IMR-90 (cell line): ENCODE data around the gene ATP8B4. TPM values are rescaled to one million over a fixed set of nuclear protein-coding genes. Genes with fewer than 3 reads are reported as not detected.
A peak's percentile ranks its signal among the peaks of the same experiment; 100 is the strongest.

ENCODE experiments used
- ATAC-seq: fragments of 200-7000 bp; cut with Tn5 transposase; 2 replicates; pipeline ENCODE4 v1.9.1; 2020; ENCODE audit warnings: low read depth, mild to moderate bottlenecking, moderate library complexity
- BruUV-seq: library from RNA; stranded (reverse); fragments of 400-500 nt; replicated peaks from 2 replicates; lab custom pipeline; 2021; lab: Mats Ljungman, UMichigan
- CTCF ChIA-PET: fragments of 300-600 bp; formaldehyde crosslinking; extraction: SDS; loops from one replicate; lab custom pipeline; 2021; ENCODE audit warnings: antibody characterized with exemption; lab: Yijun Ruan, JAX
- POLR2A ChIA-PET: fragments of 300-600 bp; sonication (Branson Sonifier 250); formaldehyde crosslinking; loops from one replicate; lab custom pipeline; 2022; ENCODE audit warnings: antibody characterized with exemption; ENCODE audit not compliant: unreplicated experiment; lab: Charles Lee
- DNase-seq: peaks from one replicate; pipeline ENCODE4 v3.0.0; 2013
- H2AFZ ChIP-seq: replicated peaks from 2 replicates; pipeline ENCODE3; 2013; ENCODE audit warnings: low read length, mild to moderate bottlenecking; ENCODE audit not compliant: poor library complexity
- H2AK5ac ChIP-seq: 2 replicates; pipeline ENCODE4 v1.6.1; 2013; ENCODE audit warnings: low read depth, low read length, inconsistent platforms
- H2AK9ac ChIP-seq: replicated peaks from 2 replicates; pipeline ENCODE3; 2013; ENCODE audit warnings: mild to moderate bottlenecking, low read depth, low read length, moderate library complexity; ENCODE audit not compliant: poor library complexity
- H2BK120ac ChIP-seq: 2 replicates; pipeline ENCODE4 v1.6.1; 2013; ENCODE audit warnings: low read depth, low read length, inconsistent platforms
- H2BK15ac ChIP-seq: 3 replicates; pipeline ENCODE4 v1.6.1; 2013; ENCODE audit warnings: low read depth, low read length, inconsistent platforms
- H2BK20ac ChIP-seq: 2 replicates; pipeline ENCODE4 v1.6.1; 2013; ENCODE audit warnings: low read depth, mild to moderate bottlenecking, inconsistent platforms, low read length, moderate library complexity
- H2BK5ac ChIP-seq: 2 replicates; pipeline ENCODE4 v1.6.1; 2013; ENCODE audit warnings: mild to moderate bottlenecking, low read depth, low read length, inconsistent platforms; ENCODE audit not compliant: poor library complexity, severe bottlenecking
- H3K14ac ChIP-seq: replicated peaks from 2 replicates; pipeline ENCODE4 v1.6.1; 2013; ENCODE audit warnings: low read depth, low read length, inconsistent platforms
- H3K18ac ChIP-seq: 2 replicates; pipeline ENCODE4 v1.6.1; 2013; ENCODE audit warnings: low read depth, low read length, control low read depth
- H3K23ac ChIP-seq: 2 replicates; pipeline ENCODE4 v1.6.1; 2013; ENCODE audit warnings: low read depth, low read length, inconsistent platforms
- H3K27ac ChIP-seq: 2 replicates; pipeline ENCODE4 v1.5.1; 2013; ENCODE audit warnings: mild to moderate bottlenecking, control low read depth, low read length; ENCODE audit not compliant: insufficient read depth
- H3K27me3 ChIP-seq: 2 replicates; pipeline ENCODE4 v1.6.1; 2013; ENCODE audit warnings: low read length; ENCODE audit not compliant: control insufficient read depth, insufficient read depth
- H3K36me3 ChIP-seq: 2 replicates; pipeline ENCODE4 v1.6.1; 2013; ENCODE audit warnings: low read length, mixed read lengths; ENCODE audit not compliant: control insufficient read depth, insufficient read depth
- H3K4ac ChIP-seq: 2 replicates; pipeline ENCODE4 v1.6.1; 2013; ENCODE audit warnings: low read depth, low read length, inconsistent platforms
- H3K4me1 ChIP-seq: 2 replicates; pipeline ENCODE4 v1.6.1; 2013; ENCODE audit warnings: low read length, mixed read lengths; ENCODE audit not compliant: control insufficient read depth, insufficient read depth
- H3K4me2 ChIP-seq: 2 replicates; pipeline ENCODE4 v1.6.1; 2013; ENCODE audit warnings: low read depth, mild to moderate bottlenecking, control low read depth, low read length, moderate library complexity
- H3K4me3 ChIP-seq: 2 replicates; pipeline ENCODE4 v1.5.1; 2013; ENCODE audit warnings: low read depth, mild to moderate bottlenecking, control low read depth, low read length, moderate library complexity; ENCODE audit not compliant: insufficient read depth
- H3K56ac ChIP-seq: 2 replicates; pipeline ENCODE4 v1.6.1; 2013; ENCODE audit warnings: low read length, inconsistent platforms; ENCODE audit not compliant: insufficient read depth; ENCODE audit errors: extremely low read depth
- H3K79me1 ChIP-seq, 2 experiments: 2 replicates each; pipeline ENCODE4 v1.6.1; 2013; ENCODE audit warnings: low read length in 2 of 2, inconsistent platforms in 1 of 2, low read depth in 1 of 2
- H3K9ac ChIP-seq: 2 replicates; pipeline ENCODE4 v1.6.1; 2013; ENCODE audit warnings: low read depth, low read length, control low read depth
- H3K9me1 ChIP-seq: 2 replicates; pipeline ENCODE4 v1.6.1; 2013; ENCODE audit warnings: low read length, inconsistent platforms; ENCODE audit not compliant: insufficient read depth
- H3K9me3 ChIP-seq: 2 replicates; pipeline ENCODE4 v1.6.1; 2013; ENCODE audit warnings: low read length; ENCODE audit not compliant: control insufficient read depth, insufficient read depth
- H4K20me1 ChIP-seq: 2 replicates; pipeline ENCODE4 v1.6.1; 2013; ENCODE audit warnings: low read length, inconsistent platforms; ENCODE audit not compliant: insufficient read depth
- H4K5ac ChIP-seq: 2 replicates; pipeline ENCODE4 v1.6.1; 2013; ENCODE audit warnings: mild to moderate bottlenecking, low read depth, low read length, control low read depth
- H4K8ac ChIP-seq, 2 experiments: 2 replicates each; pipeline ENCODE4 v1.6.1; 2013; ENCODE audit warnings: low read depth in 2 of 2, low read length in 2 of 2, control low read depth in 1 of 2, inconsistent platforms in 1 of 2
- H4K91ac ChIP-seq: 2 replicates; pipeline ENCODE4 v1.6.1; 2013; ENCODE audit warnings: low read depth, low read length, inconsistent platforms; ENCODE audit not compliant: insufficient read depth
- MAFK ChIP-seq: IDR thresholded peaks from 2 replicates; pipeline ENCODE4 v1.6.1; 2012; ENCODE audit warnings: low read depth, low read length, improper control_type of control experiment
- RCOR1 ChIP-seq: IDR thresholded peaks from 2 replicates; pipeline ENCODE4 v1.6.1; 2012; ENCODE audit warnings: mild to moderate bottlenecking, low read length, improper control_type of control experiment; ENCODE audit not compliant: insufficient replicate concordance
- dilution Hi-C: fragments of 300-500 bp; cut with HindIII; formaldehyde crosslinking; loops from one replicate; pipeline ENCODE4 v1.14.3; 2018; ENCODE audit warnings: low sequenced_read_pairs; ENCODE audit not compliant: unreplicated experiment
- in situ Hi-C: fragments of 300-500 bp; cut with MboI; formaldehyde crosslinking; loops from 3 replicates; pipeline ENCODE4 v1.14.3; 2019; ENCODE audit warnings: low sequenced_read_pairs, inconsistent platforms, mixed read lengths
- intact Hi-C: fragments of 100-400 bp; cut with micrococcal nuclease; formaldehyde crosslinking; loops from 2 replicates; pipeline ENCODE4 v1.10.0; 2022
- polyA plus RNA-seq, 3 experiments: library from polyadenylated mRNA; depleted of rRNA; stranded (reverse); fragments of >200 nt; gene quantifications; 2 replicates each; pipeline ENCODE4 v1.2.3, GENCODE V29; 2012; ENCODE audit warnings: low replicate concordance in 1 of 3
- total RNA-seq: library from RNA; depleted of rRNA; stranded (reverse); fragments of >200 nt; gene quantifications from 2 replicates; pipeline ENCODE4 v1.2.3, GENCODE V29; 2012

ATP8B4 gene
- total and polyA plus RNA-seq, 2 of the 4 experiments (the other 2 are of a cell fraction): 0.12 to 0.54 TPM

DNA sequence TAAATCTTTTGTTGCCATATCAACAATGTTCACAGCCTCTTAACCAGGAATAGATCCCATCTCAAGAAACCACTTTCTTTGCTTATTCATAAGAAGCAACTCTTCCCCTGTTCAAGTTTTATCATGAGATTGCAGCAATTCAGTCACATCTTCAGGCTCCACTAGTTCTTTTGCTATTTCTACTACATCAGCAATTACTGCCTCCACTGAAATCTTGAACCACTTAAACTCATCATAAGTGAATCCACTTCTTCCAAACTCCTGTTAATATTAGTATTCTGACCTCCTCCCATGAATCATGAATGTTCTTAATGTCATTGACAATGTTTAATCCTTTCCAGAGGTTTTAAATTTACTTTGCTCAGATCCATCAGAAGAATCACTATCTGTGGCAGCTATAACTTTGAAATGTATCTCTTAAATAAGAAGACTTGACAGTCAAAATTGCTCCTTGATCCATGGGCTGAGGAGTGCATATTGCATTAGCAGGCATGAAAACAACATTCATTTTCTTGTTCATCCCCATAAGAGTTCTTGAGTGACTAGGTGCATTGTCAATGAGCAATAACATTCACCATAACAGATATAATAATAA, 292.3 kb downstream of the ATP8B4 start:
- Histone ChIP-seq H4K8ac (no peak overlapping the region), H2AK9ac (no peak overlapping the region), H2BK15ac (no peak overlapping the region), H4K20me1 (no peaks in the 10 kb centered on the region), H2BK20ac (no peak overlapping the region), H3K27ac (no peak overlapping the region), H3K4ac (no peak overlapping the region), H3K4me2 (no peak overlapping the region), H3K27me3 (no peaks in the 10 kb centered on the region), H3K56ac (no peak overlapping the region), H2AFZ (no peak overlapping the region), H3K23ac (no peak overlapping the region), H2BK120ac (no peak overlapping the region), H2BK5ac (no peak overlapping the region), H4K91ac (no peak overlapping the region), H3K4me3 (no peak overlapping the region), H4K5ac (no peak overlapping the region), H3K4me1 (peaks cover 10% of the 10 kb centered on the region), H2AK5ac (no peak overlapping the region), H3K18ac (no peak overlapping the region), H3K79me1 (no peaks in the 10 kb centered on the region), H3K9me1 (peaks cover 7% of the 10 kb centered on the region), H3K36me3 (no peaks in the 10 kb centered on the region), H3K9ac (no peak overlapping the region), H3K14ac (no peak overlapping the region), H3K9me3 (peaks cover 2% of the 10 kb centered on the region; the same call in 1 of the 2 replicates)
- ChIA-PET POLR2A (no interaction called here), CTCF (no interaction called here)
- DNase-seq (no peak), ATAC-seq (no peak)
- intact Hi-C loops (no loop called here), in situ Hi-C loops (no loop called here), dilution Hi-C loops (no loop called here)
- BruUV-seq: no TSS peak
- peak; percentile 36 for TF ChIP-seq MAFK
- no peak for TF ChIP-seq RCOR1
